ENCODE results near the gene GLRA1. TPM values are rescaled to one million over a fixed set of nuclear protein-coding genes. Genes with fewer than 3 reads are reported as not detected.
"Not testable (repeated sequence)": the region's sequence is repeated elsewhere in the genome, so short reads cannot be mapped to it uniquely, and the experiment has no call there.

GLRA1 gene
- total RNA-seq, 1 experiment from 2014 or later, result not detected

- Histone ChIP-seq H3K9me3 (ENCODE audit: control insufficient read depth, insufficient read depth, low read depth, low read length) (no peaks in the 10 kb centered on the region), H3K4me1 (ENCODE audit: control insufficient read depth, insufficient read depth, low read length) (peaks cover 10% of the 10 kb centered on the region), H3K27me3 (ENCODE audit: control insufficient read depth, insufficient read depth, low read length) (no peaks in the 10 kb centered on the region), H3K27ac (ENCODE audit: low read length) (no peak overlapping the region), H3K36me3 (ENCODE audit: control insufficient read depth, insufficient read depth, low read length) (peaks cover 18% of the 10 kb centered on the region), H3K4me3 (ENCODE audit: low read depth in 2 of 2, low read length in 2 of 2) (no peak overlapping the region)
- DNase-seq (ENCODE audit: low read depth, low spot score) (no peak), ATAC-seq (no peak)
- in situ Hi-C loops (cut with HindIII; ENCODE audit: low pct_unique_long_range_greater_than_20kb, low sequenced_read_pairs), result no loop called here
- CTCF ChIA-PET, result no interaction called here
- BruUV-seq (replicated peaks), result no TSS peak
- intact Hi-C loops (cut with micrococcal nuclease; ENCODE audit: unreplicated experiment), result no loop called here
- POLR2A ChIA-PET, result no interaction called here
- TF ChIP-seq POLR2AphosphoS5 (IDR thresholded peaks at IDR 0.05; ENCODE audit: low read depth, low read length) (no peak), SIN3A (IDR thresholded peaks at IDR 0.05; ENCODE audit: borderline replicate concordance, insufficient read depth, low read depth, low read length) (no peak), TCF7L2 (IDR thresholded peaks at IDR 0.05; ENCODE audit: low read depth, low read length) (no peak), REST (IDR thresholded peaks at IDR 0.05; ENCODE audit: insufficient read depth in 1 of 2, low read depth in 2 of 2, low read length in 1 of 2) (no peak), CTCF (IDR thresholded peaks at IDR 0.05) (no peak)
Measured at GRCh38 chr5:151786468-151786867, 138.2 kb downstream of the GLRA1 start.

- intact Hi-C loops (cut with micrococcal nuclease; ENCODE audit: unreplicated experiment), result no loop called here
- Histone ChIP-seq H3K4me3 (ENCODE audit: low read depth in 2 of 2, low read length in 2 of 2) (no peak overlapping the region), H3K27ac (ENCODE audit: low read length) (no peak overlapping the region), H3K9me3 (ENCODE audit: control insufficient read depth, insufficient read depth, low read depth, low read length) (no peaks in the 10 kb centered on the region), H3K27me3 (ENCODE audit: control insufficient read depth, insufficient read depth, low read length) (no peaks in the 10 kb centered on the region), H3K36me3 (ENCODE audit: control insufficient read depth, insufficient read depth, low read length) (peaks cover 3% of the 10 kb centered on the region; the same call in 1 of the 2 replicates), H3K4me1 (ENCODE audit: control insufficient read depth, insufficient read depth, low read length) (peaks cover 29% of the 10 kb centered on the region)
- in situ Hi-C loops (cut with HindIII; ENCODE audit: low pct_unique_long_range_greater_than_20kb, low sequenced_read_pairs), result no loop called here
- ATAC-seq (no peak), DNase-seq (ENCODE audit: low read depth, low spot score) (no peak)
- TF ChIP-seq CTCF (IDR thresholded peaks at IDR 0.05) (no peak), TCF7L2 (IDR thresholded peaks at IDR 0.05; ENCODE audit: low read depth, low read length) (no peak)
- POLR2A ChIA-PET, result no interaction called here
- no TSS peak for BruUV-seq (replicated peaks)
- CTCF ChIA-PET, result no interaction called here
Measured at GRCh38 chr5:151784141-151784540, 140.5 kb downstream of the GLRA1 start.

- ATAC-seq; H3K27me3 ChIP-seq (ENCODE audit: control insufficient read depth, insufficient read depth, low read length); H3K9me3 ChIP-seq (ENCODE audit: control insufficient read depth, insufficient read depth, low read depth, low read length); BruUV-seq (replicated peaks); DNase-seq (ENCODE audit: low read depth, low spot score); H3K4me3 ChIP-seq (ENCODE audit: low read depth in 2 of 2, low read length in 2 of 2); CTCF ChIA-PET; H3K27ac ChIP-seq (ENCODE audit: low read length); POLR2A ChIA-PET; intact Hi-C loops (cut with micrococcal nuclease; ENCODE audit: unreplicated experiment); in situ Hi-C loops (cut with HindIII; ENCODE audit: low pct_unique_long_range_greater_than_20kb, low sequenced_read_pairs); H3K36me3 ChIP-seq (ENCODE audit: control insufficient read depth, insufficient read depth, low read length): not testable (repeated sequence)
- peaks cover 29% of the 10 kb centered on the region for H3K4me1 ChIP-seq (ENCODE audit: control insufficient read depth, insufficient read depth, low read length)
Measured at GRCh38 chr5:151783664-151784063, 141.0 kb downstream of the GLRA1 start.
